ENCODE results near the gene VARS2. TPM values are rescaled to one million over a fixed set of nuclear protein-coding genes. Genes with fewer than 3 reads are reported as not detected.
"Not testable (repeated sequence)": the region's sequence is repeated elsewhere in the genome, so short reads cannot be mapped to it uniquely, and the experiment has no call there.

Gene VARS2
- polyA plus RNA-seq, 1 donor from 2014 or later, result 26.0 TPM

DNA sequence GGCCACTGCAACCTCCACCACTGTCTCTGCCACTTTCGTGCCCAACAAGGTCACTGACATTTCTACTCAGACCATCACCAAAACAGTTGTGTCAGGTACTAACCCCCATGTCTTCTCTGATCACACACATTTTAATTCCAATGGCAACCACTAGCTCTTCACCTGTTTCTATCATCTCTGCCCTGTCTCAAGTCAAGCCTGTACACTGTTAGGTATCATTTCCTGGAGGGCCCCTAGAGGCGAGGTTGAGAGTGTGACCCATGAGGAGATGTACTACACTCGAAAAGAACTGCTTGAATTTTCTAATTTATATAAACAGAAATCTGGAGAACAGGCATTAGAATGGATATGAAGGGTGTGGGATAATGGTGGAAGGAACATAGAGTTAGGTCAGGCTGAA lies 52.1 kb downstream of the VARS2 start:
- Mint-ChIP-seq H3K27ac (no peak overlapping the region), H3K27me3 (peaks cover 17% of the 10 kb centered on the region), H3K4me1 (peaks cover 0 to 7% (median 5%) of the 10 kb centered on the region in 3 donors), H3K36me3 (no peaks in the 10 kb centered on the region), H3K9me3 (no peaks in the 10 kb centered on the region), H3K4me3 (no peak overlapping the region)

DNA sequence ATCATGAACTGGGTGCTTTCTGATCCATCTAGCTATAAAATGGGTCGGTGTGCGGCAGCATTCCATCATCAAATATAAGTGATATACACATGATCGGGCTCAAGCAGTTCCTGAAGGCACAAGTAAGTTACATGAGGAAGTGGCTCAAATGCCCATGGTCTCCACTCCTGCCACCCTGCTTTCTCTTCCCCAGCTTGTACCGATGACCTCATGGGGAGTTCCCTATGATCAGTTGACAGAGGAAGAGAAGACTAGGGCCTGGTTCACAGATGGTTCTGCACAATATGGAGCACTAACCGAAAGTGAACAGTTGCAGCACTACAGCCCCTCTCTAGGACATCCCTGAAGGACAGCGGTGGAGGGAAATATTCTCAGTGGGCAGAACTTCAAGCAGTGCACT lies 55.1 kb downstream of the VARS2 start:
- not testable (repeated sequence) for H3K4me1 Mint-ChIP-seq, H3K27ac Mint-ChIP-seq, H3K9me3 Mint-ChIP-seq, H3K36me3 Mint-ChIP-seq, H3K4me3 Mint-ChIP-seq
- peaks cover 18% of the 10 kb centered on the region for H3K27me3 Mint-ChIP-seq

DNA sequence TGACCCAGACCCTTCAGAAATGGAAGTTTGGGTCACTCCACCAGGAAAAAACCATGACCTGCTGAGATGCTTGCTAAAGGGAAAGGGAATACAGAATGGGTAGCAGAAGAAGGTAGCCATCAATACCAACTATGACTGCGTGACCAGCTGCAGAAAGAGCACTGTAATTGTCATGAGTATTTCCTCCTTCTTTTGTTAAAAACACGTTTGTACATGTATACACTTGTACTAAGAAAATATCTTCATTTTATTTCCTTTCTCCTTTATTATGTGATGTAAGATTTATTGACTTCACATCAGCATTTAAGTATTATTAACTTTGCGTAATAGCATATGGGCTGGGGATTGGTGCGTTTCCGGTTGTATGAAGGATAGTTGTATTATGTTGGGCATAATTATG lies 56.9 kb downstream of the VARS2 start:
- H3K4me3 Mint-ChIP-seq, result no peak overlapping the region
- H3K27me3 Mint-ChIP-seq, result peaks cover 9% of the 10 kb centered on the region
- peaks cover 3% of the 10 kb centered on the region for H3K36me3 Mint-ChIP-seq
- no peak overlapping the region for H3K27ac Mint-ChIP-seq
- H3K9me3 Mint-ChIP-seq, result no peaks in the 10 kb centered on the region
- peaks cover 0 to 7% (median 7%) of the 10 kb centered on the region in 3 donors for H3K4me1 Mint-ChIP-seq

DNA sequence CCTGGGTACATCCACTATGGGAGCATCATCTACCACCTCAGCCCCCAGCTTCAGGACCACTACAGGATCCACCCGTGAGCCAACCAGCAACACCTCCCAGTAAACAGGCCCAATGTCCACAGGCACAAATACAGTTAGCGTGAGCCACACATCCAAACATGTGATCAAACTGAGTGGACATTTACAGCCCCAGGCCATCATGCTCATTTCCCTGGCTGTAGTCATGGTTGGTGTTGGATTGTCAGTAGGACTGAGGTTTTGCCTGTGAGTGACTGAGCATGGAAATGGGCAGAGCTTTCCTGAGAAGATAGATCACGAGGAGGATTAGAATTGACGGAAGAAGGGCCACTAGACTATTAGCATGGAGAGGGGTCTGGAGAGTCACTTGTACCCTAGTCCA lies 58.8 kb downstream of the VARS2 start:
- H3K27ac Mint-ChIP-seq, result no peak overlapping the region
- peaks cover 3% of the 10 kb centered on the region for H3K36me3 Mint-ChIP-seq
- peaks cover 0 to 7% (median 7%) of the 10 kb centered on the region in 3 donors for H3K4me1 Mint-ChIP-seq
- H3K27me3 Mint-ChIP-seq, result peaks cover 5% of the 10 kb centered on the region
- H3K9me3 Mint-ChIP-seq, result no peaks in the 10 kb centered on the region
- no peak overlapping the region for H3K4me3 Mint-ChIP-seq

DNA sequence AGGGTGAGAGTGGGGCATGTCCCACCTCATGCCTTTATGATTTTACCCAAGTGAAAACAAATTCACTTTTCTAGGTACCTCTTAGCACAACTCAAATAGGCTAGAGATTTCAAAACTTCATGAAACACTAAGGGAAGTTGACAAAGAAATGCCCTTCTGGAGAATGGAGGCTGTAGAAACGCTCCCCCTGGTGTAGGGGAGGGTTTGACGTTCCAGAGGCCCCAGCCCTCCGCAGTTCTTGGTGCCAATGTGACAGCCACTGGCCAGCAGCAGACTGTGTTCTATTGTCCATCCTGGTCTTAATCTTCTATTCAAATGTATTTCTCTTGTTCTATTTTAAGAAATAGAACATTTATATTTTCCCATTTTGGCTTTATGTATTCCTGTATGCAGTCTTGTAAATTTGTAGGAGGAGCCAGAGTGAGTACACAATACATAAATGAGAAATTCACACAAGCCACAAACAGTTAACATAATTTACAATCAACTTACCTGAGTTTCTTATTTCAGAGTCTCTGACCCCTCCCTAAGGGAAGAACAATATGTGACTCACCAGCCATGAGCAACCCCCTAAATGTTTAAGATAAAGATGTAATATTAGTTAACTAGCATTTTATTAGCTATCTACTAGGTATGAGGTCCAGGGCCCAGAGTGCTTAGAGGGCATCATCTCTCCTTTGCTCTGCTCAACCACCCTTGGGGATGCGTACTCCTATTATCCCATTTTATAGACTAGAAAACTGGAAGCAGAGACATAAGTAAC lies 60.6 kb downstream of the VARS2 start:
- peaks cover 6 to 15% (median 14%) of the 10 kb centered on the region in 3 donors for H3K4me1 Mint-ChIP-seq
- H3K27ac Mint-ChIP-seq, result no peak overlapping the region
- H3K36me3 Mint-ChIP-seq, result peaks cover 6% of the 10 kb centered on the region
- H3K9me3 Mint-ChIP-seq, result no peaks in the 10 kb centered on the region
- H3K27me3 Mint-ChIP-seq, result peaks cover 15% of the 10 kb centered on the region
- no peak overlapping the region for H3K4me3 Mint-ChIP-seq

Other genes starting within 250 kb of the VARS2 start
- gene DHX16, start 241.2 kb upstream of the VARS2 start, polyA plus RNA-seq, result 21.6 TPM
- gene PPP1R18, start 227.6 kb upstream of the VARS2 start, polyA plus RNA-seq, result 91.7 TPM
- 56.1 TPM for gene NRM, start 223.3 kb upstream of the VARS2 start, polyA plus RNA-seq
- 4.6 TPM for gene MDC1, start 197.0 kb upstream of the VARS2 start, polyA plus RNA-seq
- 156 TPM for gene TUBB, start 193.9 kb upstream of the VARS2 start, polyA plus RNA-seq
- 97.3 TPM for gene FLOT1, start 171.6 kb upstream of the VARS2 start, polyA plus RNA-seq
- gene IER3, start 169.7 kb upstream of the VARS2 start, polyA plus RNA-seq, result 0.73 TPM
- gene DDR1, start 29.7 kb upstream of the VARS2 start, polyA plus RNA-seq, result 4.6 TPM
- 8.4 TPM for gene GTF2H4, start 6.0 kb upstream of the VARS2 start, polyA plus RNA-seq
- gene SFTA2, start 17.9 kb downstream of the VARS2 start, polyA plus RNA-seq, result 0.60 TPM
- gene MUCL3, start 26.7 kb downstream of the VARS2 start, polyA plus RNA-seq, result not detected
- not detected for gene MUC21, start 69.5 kb downstream of the VARS2 start, polyA plus RNA-seq
- gene MUC22, start 96.2 kb downstream of the VARS2 start, polyA plus RNA-seq, result not detected
- not detected for gene C6orf15, start 198.3 kb downstream of the VARS2 start, polyA plus RNA-seq
- gene PSORS1C1, start 200.6 kb downstream of the VARS2 start, polyA plus RNA-seq, result 0.94 TPM
- not detected for gene CDSN, start 206.2 kb downstream of the VARS2 start, polyA plus RNA-seq
- gene PSORS1C2, start 224.8 kb downstream of the VARS2 start, polyA plus RNA-seq, result not detected
- 9.4 TPM for gene CCHCR1, start 243.6 kb downstream of the VARS2 start, polyA plus RNA-seq
- gene TCF19, start 244.4 kb downstream of the VARS2 start, polyA plus RNA-seq, result 14.9 TPM